ENCODE data around the gene ZNF444. TPM values are rescaled to one million over a fixed set of nuclear protein-coding genes. Genes with fewer than 3 reads are reported as not detected.
A peak's percentile ranks its signal among the peaks of the same experiment; 100 is the strongest.

The ZNF444 gene
- total and polyA plus RNA-seq, 4 donors: 6.1 to 30.4 (median 21.0) TPM

- no peaks in the 10 kb centered on the region for H3K27me3 ChIP-seq (ENCODE audit: control insufficient read depth in 4 of 4, insufficient read depth in 4 of 4, low read length in 3 of 4)
- peak; percentile 79 for DNase-seq (ENCODE audit: low spot score)
- H3K36me3 ChIP-seq (ENCODE audit: control insufficient read depth in 4 of 4, insufficient read depth in 3 of 4, low read depth in 1 of 4, low read length in 3 of 4): no peaks in the 10 kb centered on the region
- peak overlapping the region; percentile 92 to 97 for H3K27ac ChIP-seq (ENCODE audit: low read depth in 1 of 2, low read length in 2 of 2)
- H3K4me3 ChIP-seq (ENCODE audit: low read depth in 1 of 3, low read length in 3 of 3): peak overlapping the region; percentile 71 to 84 (median 79)
- peak; percentile 26 for TF ChIP-seq YY1 (IDR thresholded peaks at IDR 0.05)
- TF ChIP-seq, protein P1, sequence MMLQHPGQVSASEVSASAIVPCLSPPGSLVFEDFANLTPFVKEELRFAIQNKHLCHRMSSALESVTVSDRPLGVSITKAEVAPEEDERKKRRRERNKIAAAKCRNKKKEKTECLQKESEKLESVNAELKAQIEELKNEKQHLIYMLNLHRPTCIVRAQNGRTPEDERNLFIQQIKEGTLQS (IDR thresholded peaks at IDR 0.05): no peak
- TF ChIP-seq RXRA (IDR thresholded peaks at IDR 0.05): peak; percentile 62 to 78
- TF ChIP-seq, protein P2, sequence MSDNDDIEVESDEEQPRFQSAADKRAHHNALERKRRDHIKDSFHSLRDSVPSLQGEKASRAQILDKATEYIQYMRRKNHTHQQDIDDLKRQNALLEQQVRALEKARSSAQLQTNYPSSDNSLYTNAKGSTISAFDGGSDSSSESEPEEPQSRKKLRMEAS (IDR thresholded peaks at IDR 0.05): peak; percentile 83
- peak; percentile 28 to 33 for TF ChIP-seq EGR1 (IDR thresholded peaks at IDR 0.05; ENCODE audit: low read depth in 2 of 2)
- TF ChIP-seq, protein P3, sequence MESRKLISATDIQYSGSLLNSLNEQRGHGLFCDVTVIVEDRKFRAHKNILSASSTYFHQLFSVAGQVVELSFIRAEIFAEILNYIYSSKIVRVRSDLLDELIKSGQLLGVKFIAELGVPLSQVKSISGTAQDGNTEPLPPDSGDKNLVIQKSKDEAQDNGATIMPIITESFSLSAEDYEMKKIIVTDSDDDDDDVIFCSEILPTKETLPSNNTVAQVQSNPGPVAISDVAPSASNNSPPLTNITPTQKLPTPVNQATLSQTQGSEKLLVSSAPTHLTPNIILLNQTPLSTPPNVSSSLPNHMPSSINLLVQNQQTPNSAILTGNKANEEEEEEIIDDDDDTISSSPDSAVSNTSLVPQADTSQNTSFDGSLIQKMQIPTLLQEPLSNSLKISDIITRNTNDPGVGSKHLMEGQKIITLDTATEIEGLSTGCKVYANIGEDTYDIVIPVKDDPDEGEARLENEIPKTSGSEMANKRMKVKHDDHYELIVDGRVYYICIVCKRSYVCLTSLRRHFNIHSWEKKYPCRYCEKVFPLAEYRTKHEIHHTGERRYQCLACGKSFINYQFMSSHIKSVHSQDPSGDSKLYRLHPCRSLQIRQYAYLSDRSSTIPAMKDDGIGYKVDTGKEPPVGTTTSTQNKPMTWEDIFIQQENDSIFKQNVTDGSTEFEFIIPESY (IDR thresholded peaks at IDR 0.05): no peak
- no peak for TF ChIP-seq HNF4G (IDR thresholded peaks at IDR 0.05)
- peak; percentile 84 for TF ChIP-seq NR2F2 (IDR thresholded peaks at IDR 0.05)
- TF ChIP-seq JUND (IDR thresholded peaks at IDR 0.05): no peak
- peak; percentile 62 to 65 for TF ChIP-seq HNF4A (conservative IDR thresholded peaks at IDR 0.05)
- peak in 1 of 2 donors; percentile 81 for TF ChIP-seq GABPA (IDR thresholded peaks at IDR 0.05 in 1 of 2, conservative IDR thresholded peaks at IDR 0.05 in 1 of 2)
- TF ChIP-seq, protein P4, sequence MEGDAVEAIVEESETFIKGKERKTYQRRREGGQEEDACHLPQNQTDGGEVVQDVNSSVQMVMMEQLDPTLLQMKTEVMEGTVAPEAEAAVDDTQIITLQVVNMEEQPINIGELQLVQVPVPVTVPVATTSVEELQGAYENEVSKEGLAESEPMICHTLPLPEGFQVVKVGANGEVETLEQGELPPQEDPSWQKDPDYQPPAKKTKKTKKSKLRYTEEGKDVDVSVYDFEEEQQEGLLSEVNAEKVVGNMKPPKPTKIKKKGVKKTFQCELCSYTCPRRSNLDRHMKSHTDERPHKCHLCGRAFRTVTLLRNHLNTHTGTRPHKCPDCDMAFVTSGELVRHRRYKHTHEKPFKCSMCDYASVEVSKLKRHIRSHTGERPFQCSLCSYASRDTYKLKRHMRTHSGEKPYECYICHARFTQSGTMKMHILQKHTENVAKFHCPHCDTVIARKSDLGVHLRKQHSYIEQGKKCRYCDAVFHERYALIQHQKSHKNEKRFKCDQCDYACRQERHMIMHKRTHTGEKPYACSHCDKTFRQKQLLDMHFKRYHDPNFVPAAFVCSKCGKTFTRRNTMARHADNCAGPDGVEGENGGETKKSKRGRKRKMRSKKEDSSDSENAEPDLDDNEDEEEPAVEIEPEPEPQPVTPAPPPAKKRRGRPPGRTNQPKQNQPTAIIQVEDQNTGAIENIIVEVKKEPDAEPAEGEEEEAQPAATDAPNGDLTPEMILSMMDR (IDR thresholded peaks at IDR 0.05; ENCODE audit: low read depth, low read length, missing input control): peak; percentile 22
- TF ChIP-seq RAD21 (IDR thresholded peaks at IDR 0.05): peak; percentile 26 to 62
- peak; percentile 57 for TF ChIP-seq SP1 (IDR thresholded peaks at IDR 0.05)
- H3K9ac ChIP-seq (ENCODE audit: low read depth in 1 of 2, low read length in 2 of 2): peak overlapping the region in 1 of 2 donors; percentile 34
- peaks cover 10 to 45% (median 37%) of the 10 kb centered on the region in 4 donors for H3K4me1 ChIP-seq (ENCODE audit: control insufficient read depth in 4 of 4, insufficient read depth in 4 of 4, low read length in 3 of 4)
- WGBS: under 1% methylated on average over 99 of the region's 99 CpGs
- H3K9me3 ChIP-seq (ENCODE audit: control insufficient read depth in 4 of 4, low read length in 3 of 4): no peaks in the 10 kb centered on the region
Observed at GRCh38 chr19:56120371-56121179, 20.5 kb upstream of the ZNF444 start.

- Histone ChIP-seq H3K36me3 (ENCODE audit: control insufficient read depth in 4 of 4, insufficient read depth in 3 of 4, low read depth in 1 of 4, low read length in 3 of 4) (no peaks in the 10 kb centered on the region), H3K27ac (ENCODE audit: low read depth in 1 of 2, low read length in 2 of 2) (peak within 1 kb of the TSS; percentile 92 to 97), H3K4me3 (ENCODE audit: low read depth in 1 of 3, low read length in 3 of 3) (peak within 1 kb of the TSS; percentile 71 to 84 (median 79)), H3K27me3 (ENCODE audit: control insufficient read depth in 4 of 4, insufficient read depth in 4 of 4, low read length in 3 of 4) (no peaks in the 10 kb centered on the region), H3K4me1 (ENCODE audit: control insufficient read depth in 4 of 4, insufficient read depth in 4 of 4, low read length in 3 of 4) (peaks cover 10 to 41% (median 36%) of the 10 kb centered on the region in 4 donors), H3K9me3 (ENCODE audit: control insufficient read depth in 4 of 4, low read length in 3 of 4) (no peaks in the 10 kb centered on the region), H3K9ac (ENCODE audit: low read depth in 1 of 2, low read length in 2 of 2) (peak within 1 kb of the TSS in 1 of 2 donors; percentile 48)
- 7% methylated on average over 74 of the region's 74 CpGs for WGBS
- DNase-seq (ENCODE audit: low spot score): peak; percentile 94
- TF ChIP-seq, protein P5, sequence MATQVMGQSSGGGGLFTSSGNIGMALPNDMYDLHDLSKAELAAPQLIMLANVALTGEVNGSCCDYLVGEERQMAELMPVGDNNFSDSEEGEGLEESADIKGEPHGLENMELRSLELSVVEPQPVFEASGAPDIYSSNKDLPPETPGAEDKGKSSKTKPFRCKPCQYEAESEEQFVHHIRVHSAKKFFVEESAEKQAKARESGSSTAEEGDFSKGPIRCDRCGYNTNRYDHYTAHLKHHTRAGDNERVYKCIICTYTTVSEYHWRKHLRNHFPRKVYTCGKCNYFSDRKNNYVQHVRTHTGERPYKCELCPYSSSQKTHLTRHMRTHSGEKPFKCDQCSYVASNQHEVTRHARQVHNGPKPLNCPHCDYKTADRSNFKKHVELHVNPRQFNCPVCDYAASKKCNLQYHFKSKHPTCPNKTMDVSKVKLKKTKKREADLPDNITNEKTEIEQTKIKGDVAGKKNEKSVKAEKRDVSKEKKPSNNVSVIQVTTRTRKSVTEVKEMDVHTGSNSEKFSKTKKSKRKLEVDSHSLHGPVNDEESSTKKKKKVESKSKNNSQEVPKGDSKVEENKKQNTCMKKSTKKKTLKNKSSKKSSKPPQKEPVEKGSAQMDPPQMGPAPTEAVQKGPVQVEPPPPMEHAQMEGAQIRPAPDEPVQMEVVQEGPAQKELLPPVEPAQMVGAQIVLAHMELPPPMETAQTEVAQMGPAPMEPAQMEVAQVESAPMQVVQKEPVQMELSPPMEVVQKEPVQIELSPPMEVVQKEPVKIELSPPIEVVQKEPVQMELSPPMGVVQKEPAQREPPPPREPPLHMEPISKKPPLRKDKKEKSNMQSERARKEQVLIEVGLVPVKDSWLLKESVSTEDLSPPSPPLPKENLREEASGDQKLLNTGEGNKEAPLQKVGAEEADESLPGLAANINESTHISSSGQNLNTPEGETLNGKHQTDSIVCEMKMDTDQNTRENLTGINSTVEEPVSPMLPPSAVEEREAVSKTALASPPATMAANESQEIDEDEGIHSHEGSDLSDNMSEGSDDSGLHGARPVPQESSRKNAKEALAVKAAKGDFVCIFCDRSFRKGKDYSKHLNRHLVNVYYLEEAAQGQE (IDR thresholded peaks at IDR 0.05): peak; percentile 67
- TF ChIP-seq HNF4G (IDR thresholded peaks at IDR 0.05) (no peak), SP1 (IDR thresholded peaks at IDR 0.05) (peak; percentile 85), TAF1 (conservative IDR thresholded peaks at IDR 0.05) (no peak), HNF4A (conservative IDR thresholded peaks at IDR 0.05) (peak in 1 of 2 donors; percentile 12), FOXA2 (IDR thresholded peaks at IDR 0.05) (no peak), JUND (IDR thresholded peaks at IDR 0.05) (no peak), GABPA (IDR thresholded peaks at IDR 0.05 in 1 of 2, conservative IDR thresholded peaks at IDR 0.05 in 1 of 2) (peak; percentile 78 to 92), NR2F2 (IDR thresholded peaks at IDR 0.05) (peak; percentile 41)
- TF ChIP-seq, protein P3 (IDR thresholded peaks at IDR 0.05): no peak
- TF ChIP-seq, protein P1 (IDR thresholded peaks at IDR 0.05): no peak
Observed at GRCh38 chr19:56121180-56122167, 19.6 kb upstream of the ZNF444 start, which contains the start of gene ZNF787. Gene ZNF787 (minus strand): TSS chr19:56121295. CDS start chr19:56103217, 18,078 bp downstream.
